CD4-positive, alpha-beta T cell treated with Interleukin-21 for 1 hour (primary cell): ENCODE measurements around the gene WWOX.

Experiments used
- DNase-seq: peaks from one replicate; pipeline ENCODE4 v3.0.0-alpha.2; 2020

WWOX gene

GRCh38 chr16:78365366-78365765 lies 265.9 kb downstream of the WWOX start:
- DNase-seq = no peak

DNA sequence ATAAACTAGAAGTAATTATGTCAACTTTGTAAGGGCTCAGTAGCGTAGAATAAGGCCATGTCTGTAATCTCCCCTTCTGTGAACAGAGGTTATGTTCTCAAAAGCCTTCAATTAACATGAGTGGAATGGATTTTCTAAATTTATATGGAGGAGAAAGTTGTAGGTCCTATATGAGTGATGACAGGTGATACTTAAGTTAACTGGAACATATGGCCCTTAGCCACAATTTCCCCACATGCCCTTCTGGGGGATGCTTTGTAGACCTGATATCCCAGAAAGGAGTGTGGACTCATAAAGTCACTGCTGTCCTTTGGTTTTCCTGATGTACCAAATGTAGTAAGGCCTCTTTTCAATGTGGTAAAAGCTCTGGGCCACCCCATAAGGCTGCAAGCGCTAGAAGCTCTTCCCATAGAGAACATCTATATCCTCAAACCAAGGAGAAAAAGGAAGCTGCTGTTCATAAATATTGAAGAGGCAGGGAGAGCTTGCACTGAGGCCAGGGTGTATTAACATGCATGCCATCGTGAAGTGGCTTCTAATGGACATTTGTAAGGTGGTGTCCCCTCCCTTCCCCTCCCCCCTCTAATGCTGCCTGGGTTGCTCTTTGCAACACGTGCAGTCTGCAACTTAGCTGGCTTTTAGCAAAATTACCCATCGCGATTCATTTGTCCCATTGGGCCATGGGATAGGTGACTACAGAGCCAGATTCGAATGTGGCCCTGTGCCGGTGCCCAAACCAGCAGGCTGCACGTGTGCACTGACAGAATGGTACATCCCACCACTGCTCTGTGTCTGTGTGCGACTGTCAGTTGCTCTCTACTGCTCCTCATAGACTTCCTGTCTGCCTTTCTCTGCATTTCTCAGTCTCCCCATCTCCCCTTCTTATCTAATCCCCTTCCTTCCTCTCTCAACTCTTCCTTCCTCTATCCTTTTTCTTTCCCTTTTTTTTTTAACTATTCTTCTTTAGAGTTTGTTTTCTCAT lies 269.0 kb downstream of the WWOX start:
- no peak for DNase-seq

- no peak for DNase-seq
Observed at GRCh38 chr16:78372277-78372676, 272.8 kb downstream of the WWOX start.

DNA sequence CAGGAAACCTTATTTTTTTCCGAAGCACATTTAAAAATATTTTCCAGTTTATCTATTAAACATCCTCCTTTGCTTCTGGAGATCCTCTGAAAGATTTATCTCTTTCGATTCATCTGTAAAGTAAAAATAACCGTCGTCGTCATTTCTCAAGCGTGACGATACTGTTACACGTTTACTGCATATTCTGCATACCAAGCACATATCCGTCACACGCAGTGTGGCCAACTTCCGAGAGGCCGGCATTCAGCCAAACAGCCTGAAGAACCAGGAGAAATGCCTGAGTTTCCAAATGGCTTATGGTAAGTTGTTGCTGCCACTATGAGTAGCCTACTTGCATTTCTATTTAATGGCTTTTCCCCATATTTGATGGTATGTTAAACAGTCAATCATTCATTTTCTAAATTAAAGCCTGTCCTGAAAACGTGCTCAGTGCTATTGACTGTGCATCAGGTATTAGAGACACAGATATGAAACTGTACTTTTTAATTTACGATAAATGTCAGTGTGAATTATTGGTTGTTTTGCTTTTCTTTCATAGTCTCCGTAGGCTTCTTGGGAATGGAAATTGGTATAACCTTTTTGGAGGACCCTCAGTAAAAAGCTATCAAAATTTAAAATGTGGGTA lies 275.7 kb downstream of the WWOX start:
- DNase-seq = no peak

- DNase-seq = no peak
Observed at GRCh38 chr16:78376452-78376851, 277.0 kb downstream of the WWOX start.

DNA sequence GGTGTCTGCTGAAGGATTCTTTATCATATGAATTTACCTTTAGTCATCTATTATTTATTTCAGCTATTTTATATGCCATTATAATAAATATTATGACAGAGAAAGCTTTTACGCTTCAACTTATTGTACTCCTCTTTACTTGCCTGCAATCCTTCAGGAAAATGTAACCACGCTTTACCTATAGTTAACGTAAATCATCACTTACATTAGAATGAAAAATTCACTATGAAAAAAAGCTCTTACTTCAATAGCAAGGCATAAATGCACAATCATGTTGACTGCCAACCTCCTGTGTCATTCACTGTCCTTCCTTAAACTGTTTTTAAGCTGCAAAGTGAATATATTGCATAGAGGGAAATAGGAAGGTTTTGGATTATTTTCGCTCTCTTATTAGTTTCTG lies 277.9 kb downstream of the WWOX start:
- DNase-seq = no peak

- no peak for DNase-seq
Observed at GRCh38 chr16:78381060-78381459, 281.6 kb downstream of the WWOX start.

GRCh38 chr16:78383118-78383517 lies 283.7 kb downstream of the WWOX start:
- DNase-seq = no peak

GRCh38 chr16:78385086-78385805 lies 285.8 kb downstream of the WWOX start:
- no peak for DNase-seq

- no peak for DNase-seq
Observed at GRCh38 chr16:78386557-78387324, 287.3 kb downstream of the WWOX start.

DNA sequence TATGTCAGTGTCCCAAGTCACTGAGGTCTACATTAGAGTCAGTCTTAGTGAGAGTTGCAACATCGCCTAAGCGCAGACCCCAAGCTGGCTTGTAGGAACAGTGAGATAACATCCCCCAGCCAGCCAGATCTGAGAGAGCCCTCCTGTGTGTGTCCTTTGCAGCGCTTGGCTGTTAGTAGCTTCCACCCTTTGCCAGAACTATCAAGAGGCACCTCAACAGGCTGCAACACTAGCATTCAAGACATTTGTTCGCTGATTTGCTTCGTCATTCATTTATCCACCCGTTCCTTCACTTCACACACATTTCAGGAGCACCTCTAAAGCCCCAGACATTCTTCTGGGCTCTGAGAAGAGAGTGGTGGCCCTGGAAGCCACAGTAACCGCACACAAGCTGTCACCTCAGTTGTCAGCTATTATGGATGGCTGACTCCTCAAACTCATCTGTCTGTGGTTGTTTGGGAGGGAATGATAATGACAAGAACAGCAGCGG lies 289.6 kb downstream of the WWOX start:
- no peak for DNase-seq

DNA sequence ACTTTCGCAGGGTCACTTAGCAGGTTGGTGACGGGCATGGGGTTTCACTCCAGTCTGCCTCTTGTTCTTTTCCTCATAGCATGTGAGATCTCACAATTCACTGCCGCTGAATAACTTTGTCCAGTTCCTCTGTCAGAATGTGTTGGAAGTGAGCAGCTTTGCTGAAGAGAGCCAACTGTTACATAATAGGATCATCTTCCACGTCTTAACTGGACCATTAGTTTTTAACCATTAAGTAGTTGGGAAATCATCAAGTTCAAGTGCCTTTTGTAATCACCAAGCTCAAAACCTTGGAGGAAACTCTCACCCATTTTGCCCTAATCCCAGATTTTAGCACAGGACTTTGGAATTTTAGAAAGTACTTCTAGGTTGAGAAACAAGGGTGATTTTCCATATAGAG lies 290.6 kb downstream of the WWOX start:
- no peak for DNase-seq

GRCh38 chr16:78390508-78391324 lies 291.3 kb downstream of the WWOX start:
- DNase-seq = no peak

- no peak for DNase-seq
Observed at GRCh38 chr16:78392585-78393195, 293.2 kb downstream of the WWOX start.

DNA sequence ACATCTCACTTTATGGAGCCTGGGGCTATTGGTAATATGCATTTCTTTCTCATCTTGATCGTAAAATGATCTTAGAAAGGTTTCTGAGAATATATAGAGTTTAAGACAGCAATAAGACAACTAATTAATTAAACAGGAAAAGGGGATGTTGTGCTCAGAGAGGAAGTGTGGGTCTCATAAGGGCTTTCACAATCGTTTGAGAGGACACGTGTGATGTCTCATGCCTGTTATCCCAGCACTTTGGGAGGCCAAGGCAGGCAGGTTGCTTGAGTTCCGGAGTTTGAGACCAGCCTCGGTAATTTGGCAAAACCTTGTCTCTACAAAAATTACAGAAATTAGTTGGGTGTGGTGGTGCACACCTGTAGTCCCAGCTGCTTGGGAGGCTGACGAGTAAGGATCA lies 295.6 kb downstream of the WWOX start:
- no peak for DNase-seq

GRCh38 chr16:78396046-78396445 lies 296.6 kb downstream of the WWOX start:
- no peak for DNase-seq

DNA sequence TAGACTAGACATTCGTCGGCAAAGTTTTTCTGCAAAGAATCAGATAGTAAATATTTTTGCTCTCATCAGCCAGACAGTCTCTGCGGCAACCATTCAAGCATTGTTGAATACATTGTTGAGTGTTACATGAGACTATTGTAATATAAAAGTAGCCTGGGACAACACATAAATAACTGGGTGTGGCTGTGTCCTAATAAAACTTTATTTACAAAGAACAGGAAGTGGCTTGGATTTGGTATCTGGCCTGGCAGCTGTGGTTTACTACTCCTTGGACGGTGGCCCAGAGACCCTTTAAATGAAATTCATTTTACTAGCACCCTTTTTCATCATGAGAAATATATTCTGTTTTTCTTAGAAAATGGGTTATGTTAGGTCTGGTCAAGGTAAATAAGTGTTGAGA lies 297.2 kb downstream of the WWOX start:
- DNase-seq = no peak

GRCh38 chr16:78399384-78399783 lies 299.9 kb downstream of the WWOX start:
- DNase-seq = no peak

DNA sequence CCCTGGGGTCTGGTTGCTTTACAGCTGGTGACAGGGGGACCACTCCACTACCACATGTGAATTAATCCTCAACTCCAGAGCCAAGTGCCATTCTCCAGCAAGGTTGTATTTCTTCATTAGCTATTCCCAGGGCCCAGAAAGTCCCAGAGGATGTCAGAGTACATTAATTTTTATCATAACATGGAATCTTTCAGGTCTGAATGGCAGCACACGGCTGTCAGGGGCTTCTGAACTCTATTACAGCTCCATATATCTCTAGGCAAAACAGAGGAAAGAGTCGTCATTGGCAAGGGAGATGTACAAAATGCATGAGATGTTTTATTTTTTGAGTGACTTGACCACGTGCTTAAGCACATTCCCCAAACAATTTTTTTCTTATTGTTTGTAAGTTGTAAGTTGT lies 303.4 kb downstream of the WWOX start:
- DNase-seq = no peak

- no peak for DNase-seq
Observed at GRCh38 chr16:78405040-78405439, 305.6 kb downstream of the WWOX start.

DNA sequence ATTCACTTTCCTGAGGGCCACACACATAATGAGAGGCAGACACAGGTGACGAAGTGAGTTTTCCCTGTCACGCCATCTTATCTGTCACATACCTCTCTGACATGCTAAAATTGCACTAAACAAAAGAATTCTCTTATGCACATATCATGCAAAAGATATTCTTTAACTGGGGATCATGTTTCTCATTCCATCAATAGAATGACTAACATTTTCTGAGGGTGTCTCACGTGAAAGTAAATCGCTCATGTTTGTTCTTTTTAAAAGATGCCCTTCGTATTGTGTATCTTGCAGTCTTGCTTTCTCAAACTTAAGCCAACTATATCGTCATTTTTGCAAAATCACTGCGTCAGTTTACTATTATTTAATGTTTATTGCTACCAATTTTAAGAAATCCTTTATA lies 306.4 kb downstream of the WWOX start:
- DNase-seq = no peak
